Endometrium (tissue), 2 donors: Measurements from ENCODE around the gene MAST1.
"Not testable (repeated sequence)": the region's sequence is repeated elsewhere in the genome, so short reads cannot be mapped to it uniquely, and the experiment has no call there.

ENCODE experiments used
- FAIRE-seq: peaks from 2 replicates; lab custom pipeline; 2012; peaks lifted over from hg19 to GRCh38; lab: Jason Lieb, UNC
- donor health status: control.
- donor health status: control.

MAST1 gene

DNA sequence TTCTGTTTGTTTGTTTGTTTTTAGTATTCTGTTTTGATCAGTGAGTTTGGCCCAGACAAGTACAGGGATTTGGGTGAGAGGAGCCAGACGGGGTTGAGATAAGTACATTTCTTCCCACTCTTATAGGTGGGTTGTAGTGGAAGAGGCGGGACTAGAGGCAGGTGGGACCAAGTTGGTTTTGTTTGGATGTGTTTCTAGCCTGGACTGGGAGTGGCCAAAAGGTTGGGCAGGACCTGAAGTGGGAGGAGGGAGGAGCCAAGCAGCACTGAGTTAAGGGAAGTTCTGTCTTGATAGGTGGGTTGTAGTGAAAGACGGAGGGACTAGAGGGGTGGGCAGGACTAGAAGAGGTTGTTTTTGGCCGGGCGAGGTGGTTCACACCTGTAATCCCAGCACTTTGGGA lies 33.9 kb downstream of the MAST1 start:
- FAIRE-seq, result no peak

DNA sequence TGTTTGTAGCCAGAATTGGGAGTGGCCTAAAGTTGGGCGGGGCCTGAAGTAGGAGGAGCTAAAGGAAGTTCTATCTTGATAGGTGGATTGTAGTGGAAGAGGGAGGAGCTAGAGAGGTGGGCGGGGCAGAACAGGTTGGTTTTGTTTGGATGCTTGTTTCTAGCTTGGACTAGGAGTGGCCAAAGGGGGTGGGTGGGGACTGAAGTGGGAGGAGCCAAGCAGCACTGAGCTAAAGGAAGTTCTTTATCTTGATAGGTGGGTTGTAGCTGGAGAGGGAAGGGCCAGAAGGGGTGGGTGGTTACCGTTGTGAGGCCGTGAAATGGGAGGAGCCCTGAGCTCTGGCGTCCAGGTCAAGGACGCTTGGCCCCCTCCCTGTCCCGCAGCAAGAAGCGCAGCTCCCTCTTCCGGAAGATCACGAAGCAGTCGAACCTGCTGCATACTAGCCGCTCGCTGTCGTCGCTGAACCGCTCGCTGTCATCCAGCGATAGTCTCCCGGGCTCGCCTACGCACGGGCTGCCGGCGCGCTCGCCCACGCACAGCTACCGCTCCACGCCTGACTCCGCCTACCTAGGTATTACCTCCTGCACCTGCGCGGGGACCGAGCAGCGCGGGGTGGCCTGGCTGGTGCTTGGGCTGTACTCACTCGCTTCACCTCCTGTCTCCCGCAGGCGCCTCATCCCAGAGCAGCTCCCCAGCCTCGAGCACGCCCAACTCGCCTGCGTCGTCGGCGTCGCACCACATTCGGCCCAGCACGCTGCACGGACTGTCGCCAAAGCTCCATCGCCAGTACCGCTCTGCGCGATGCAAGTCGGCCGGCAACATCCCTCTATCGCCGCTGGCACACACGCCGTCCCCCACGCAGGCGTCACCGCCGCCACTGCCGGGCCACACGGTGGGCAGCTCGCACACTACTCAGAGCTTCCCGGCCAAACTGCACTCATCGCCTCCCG lies 34.9 kb downstream of the MAST1 start:
- FAIRE-seq, result no peak

- FAIRE-seq, result no peak
Observed at GRCh38 chr19:12873891-12874745, 35.8 kb downstream of the MAST1 start.

DNA sequence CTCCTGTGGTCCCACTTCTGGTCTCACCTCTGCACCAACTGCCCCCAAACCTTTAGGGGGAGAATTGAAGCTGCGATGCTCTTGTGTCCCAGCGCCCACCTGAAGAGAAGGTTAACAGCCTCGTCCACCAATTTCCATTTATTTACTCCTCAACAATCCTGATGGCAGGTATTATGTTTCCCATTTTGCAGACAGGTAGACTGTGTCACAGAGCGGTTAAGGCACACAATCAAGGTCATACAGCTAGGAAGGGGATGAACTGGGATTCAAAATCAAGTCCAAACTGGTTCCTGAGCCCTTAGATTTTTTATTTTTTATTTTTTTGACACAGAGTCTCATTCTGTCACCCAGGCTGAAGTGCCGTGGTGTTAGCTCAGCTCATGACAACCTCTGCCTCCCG lies 36.8 kb downstream of the MAST1 start:
- no peak for FAIRE-seq

- no peak for FAIRE-seq
Observed at GRCh38 chr19:12880551-12881171, 42.3 kb downstream of the MAST1 start.

GRCh38 chr19:12881172-12881808 lies 43.0 kb downstream of the MAST1 start, which contains the start of gene DNASE2:
DNASE2 (minus strand) TSS chr19:12881449; CDS start chr19:12881375, 74 bp downstream.
- FAIRE-seq, result peak; percentile 77

GRCh38 chr19:12882589-12882988 lies 44.3 kb downstream of the MAST1 start:
- no peak for FAIRE-seq

DNA sequence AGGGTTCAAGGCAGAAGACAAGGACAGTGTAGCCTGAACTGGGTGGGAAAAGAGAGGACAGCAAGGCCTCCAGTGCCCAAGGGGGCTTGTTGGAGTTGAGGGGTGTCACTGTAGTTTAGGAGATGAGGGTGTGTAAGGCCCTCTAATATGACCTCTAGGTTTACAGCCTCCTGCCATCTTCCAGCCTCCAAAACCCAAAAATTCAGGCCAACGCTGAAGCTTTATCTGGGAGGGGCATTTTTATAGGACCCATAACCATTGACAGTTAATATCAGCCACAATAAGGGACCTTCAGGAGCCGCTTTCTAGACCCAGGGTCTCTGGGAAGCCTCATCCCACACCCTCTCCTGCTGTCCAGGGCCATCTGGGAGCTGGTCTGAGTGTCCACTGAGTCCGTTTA lies 45.9 kb downstream of the MAST1 start:
- FAIRE-seq, result no peak

DNA sequence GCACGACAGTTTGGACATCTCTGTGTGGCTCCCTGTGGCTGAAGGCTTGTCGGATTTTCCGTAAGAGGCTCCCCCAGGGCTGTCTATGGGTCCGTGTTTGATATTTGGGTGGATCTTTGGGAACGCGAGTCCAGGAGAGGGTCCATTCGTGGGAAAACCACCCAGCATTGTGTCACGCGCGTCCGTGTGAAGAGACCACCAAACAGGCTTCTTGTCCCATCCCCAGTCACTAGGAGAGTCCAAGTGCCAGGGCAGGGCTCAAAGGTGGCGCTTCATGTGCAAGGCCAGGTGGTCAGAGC lies 46.3 kb downstream of the MAST1 start:
- no peak for FAIRE-seq

GRCh38 chr19:12884926-12885748 lies 46.8 kb downstream of the MAST1 start:
- no peak for FAIRE-seq

- FAIRE-seq, result no peak
Observed at GRCh38 chr19:12885749-12886650, 47.7 kb downstream of the MAST1 start.

DNA sequence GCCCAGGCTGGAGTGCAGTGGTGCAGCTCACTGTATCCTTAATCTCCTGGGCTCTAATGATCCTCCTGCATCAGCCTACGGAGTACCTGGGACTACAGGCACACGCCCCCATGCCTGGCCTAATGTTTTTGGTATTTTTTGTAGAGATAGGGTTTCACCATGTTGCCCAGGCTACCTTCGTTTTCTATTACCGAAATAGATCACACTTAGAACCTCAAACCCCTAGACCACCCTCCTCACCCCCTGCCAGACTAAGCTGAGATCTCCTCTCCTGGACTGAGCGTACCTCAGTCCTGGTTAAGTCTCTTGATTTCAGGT lies 48.3 kb downstream of the MAST1 start:
- no peak for FAIRE-seq

DNA sequence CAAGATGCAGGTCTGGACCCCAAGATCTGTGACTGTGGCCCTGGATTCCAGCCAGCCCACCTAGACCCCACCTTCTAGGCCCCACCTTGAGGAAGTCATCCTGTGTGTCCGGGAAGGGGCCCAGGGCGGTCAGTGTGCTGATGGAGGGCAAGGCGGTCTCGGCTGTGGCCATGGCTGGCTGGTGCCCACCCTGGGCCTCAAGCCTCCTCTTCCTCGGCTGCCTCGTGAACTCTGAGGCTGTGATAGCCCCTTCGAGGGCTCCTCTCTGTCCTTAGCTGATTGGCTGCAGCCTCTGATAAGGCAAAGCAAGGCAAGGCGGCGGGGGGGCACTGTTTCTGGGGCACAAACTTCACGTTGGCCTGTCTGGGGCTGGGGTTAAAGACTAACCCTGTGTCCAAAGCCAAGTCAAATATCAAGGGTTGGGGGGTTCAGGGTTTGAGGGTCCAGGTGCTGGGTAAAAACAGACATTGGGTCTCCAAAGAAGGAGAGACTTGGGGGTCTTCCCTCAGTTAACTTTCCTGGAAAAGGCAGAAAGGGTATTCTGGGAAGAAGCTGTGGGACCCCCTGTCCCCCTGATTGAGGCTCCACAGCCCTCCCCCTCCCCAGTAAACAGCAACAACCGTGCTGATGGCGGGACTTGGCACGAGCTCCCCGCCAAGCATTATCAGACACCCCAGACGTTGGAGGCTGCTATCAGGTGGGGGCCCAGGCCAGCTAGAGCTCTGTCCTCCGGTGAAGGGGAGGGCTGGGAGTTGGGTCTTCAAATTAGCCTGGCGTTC lies 48.8 kb downstream of the MAST1 start, which contains the start of gene KLF1:
KLF1 (minus strand) TSS at position 233 of the 779 bp plus-strand sequence; CDS start at position 172, 61 bp downstream.
- FAIRE-seq, result no peak

GRCh38 chr19:12888006-12888603 lies 49.8 kb downstream of the MAST1 start:
- FAIRE-seq, result no peak

GRCh38 chr19:12890299-12890786 lies 52.0 kb downstream of the MAST1 start:
- FAIRE-seq, result not testable (repeated sequence)

DNA sequence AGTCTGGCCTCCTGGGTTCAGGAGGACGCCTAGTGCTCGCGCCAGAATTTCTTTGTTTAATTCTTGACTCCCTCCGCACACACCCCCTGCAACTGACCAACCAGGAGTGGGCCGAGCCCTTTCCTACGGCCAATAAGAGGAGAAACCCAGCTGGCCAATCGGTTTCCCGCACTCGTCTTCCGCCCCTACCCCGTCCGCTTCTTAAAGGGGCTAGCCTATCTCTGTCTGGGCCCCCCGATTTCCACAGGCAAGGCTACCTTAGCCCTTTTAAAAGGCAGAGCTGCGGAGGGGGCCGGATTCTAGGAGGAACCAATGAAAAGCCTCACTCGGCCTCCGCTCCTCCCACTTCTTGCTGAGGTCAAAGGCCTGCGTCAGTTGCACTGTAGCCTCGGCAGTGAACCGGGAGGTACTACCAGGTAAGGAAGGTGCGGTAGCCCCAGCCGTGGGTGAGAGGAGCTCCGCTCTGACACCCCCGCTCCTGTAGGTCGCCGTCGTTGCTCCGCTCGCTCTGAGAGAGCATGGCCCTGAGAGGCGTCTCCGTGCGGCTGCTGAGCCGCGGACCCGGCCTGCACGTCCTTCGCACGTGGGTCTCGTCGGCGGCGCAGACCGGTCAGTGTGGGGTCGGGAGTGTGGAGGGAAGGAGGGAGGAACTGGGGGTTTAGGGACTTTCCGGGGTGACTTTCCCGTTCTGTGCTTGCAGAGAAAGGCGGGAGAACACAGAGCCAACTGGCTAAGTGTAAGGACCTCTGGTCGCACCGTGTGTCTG lies 52.7 kb downstream of the MAST1 start, which contains the start of gene GCDH:
GCDH (plus strand) TSS at position 374 of the 766 bp plus-strand sequence; CDS start at position 519, 145 bp downstream.
- peak; percentile 99 for FAIRE-seq

- FAIRE-seq, result no peak
Observed at GRCh38 chr19:12891553-12892021, 53.3 kb downstream of the MAST1 start.

DNA sequence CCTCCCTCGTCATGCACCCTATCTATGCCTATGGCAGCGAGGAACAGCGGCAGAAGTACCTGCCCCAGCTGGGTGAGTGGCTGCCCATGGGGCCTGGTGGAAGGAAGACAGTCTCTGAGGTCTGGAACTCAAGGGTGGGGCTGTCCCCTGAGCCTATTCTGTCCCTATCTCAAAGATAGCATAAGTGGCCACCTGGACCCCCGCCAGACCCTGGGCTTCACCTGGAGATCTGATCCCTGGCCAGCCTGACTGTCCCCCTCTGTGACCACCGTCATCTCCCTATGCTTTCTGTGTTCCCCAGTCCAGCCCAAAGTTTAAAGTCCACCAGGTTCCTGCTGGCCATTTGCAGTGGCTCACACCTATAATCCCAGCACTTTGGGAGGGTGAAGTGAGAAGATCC lies 55.3 kb downstream of the MAST1 start:
- no peak for FAIRE-seq
